Measurements from ENCODE around the gene FOXN4. TPM values are rescaled to one million over a fixed set of nuclear protein-coding genes. Genes with fewer than 3 reads are reported as not detected.

Gene FOXN4
- total RNA-seq, 2 donors from 2014 or later = not detected

DNA sequence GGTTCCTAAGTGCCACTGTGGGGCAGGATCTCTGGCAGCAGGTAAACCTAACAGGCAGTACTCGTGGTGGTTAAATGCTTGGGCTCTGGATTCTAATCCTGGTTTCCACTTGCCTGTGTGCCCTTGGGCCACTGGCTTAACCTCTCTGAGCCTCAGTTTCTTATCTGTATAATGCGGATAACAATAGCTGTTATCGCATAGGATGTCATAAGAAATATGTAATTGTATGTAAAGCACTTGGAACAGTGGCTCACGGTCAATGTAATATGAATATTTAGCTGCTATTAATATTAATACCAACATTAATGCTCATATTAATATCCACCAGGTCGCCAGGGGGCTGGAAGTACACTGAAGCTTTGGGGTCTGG, 16.8 kb downstream of the FOXN4 start:
- H3K9me3 ChIP-seq = no peaks in the 10 kb centered on the region
- peak overlapping the region; percentile 69 for H3K4me3 ChIP-seq
- no peaks in the 10 kb centered on the region for H3K27me3 ChIP-seq (replicated peaks; ENCODE audit: insufficient read depth)
- H3K27ac ChIP-seq = no peak overlapping the region
- TF ChIP-seq, protein P1, sequence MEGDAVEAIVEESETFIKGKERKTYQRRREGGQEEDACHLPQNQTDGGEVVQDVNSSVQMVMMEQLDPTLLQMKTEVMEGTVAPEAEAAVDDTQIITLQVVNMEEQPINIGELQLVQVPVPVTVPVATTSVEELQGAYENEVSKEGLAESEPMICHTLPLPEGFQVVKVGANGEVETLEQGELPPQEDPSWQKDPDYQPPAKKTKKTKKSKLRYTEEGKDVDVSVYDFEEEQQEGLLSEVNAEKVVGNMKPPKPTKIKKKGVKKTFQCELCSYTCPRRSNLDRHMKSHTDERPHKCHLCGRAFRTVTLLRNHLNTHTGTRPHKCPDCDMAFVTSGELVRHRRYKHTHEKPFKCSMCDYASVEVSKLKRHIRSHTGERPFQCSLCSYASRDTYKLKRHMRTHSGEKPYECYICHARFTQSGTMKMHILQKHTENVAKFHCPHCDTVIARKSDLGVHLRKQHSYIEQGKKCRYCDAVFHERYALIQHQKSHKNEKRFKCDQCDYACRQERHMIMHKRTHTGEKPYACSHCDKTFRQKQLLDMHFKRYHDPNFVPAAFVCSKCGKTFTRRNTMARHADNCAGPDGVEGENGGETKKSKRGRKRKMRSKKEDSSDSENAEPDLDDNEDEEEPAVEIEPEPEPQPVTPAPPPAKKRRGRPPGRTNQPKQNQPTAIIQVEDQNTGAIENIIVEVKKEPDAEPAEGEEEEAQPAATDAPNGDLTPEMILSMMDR (IDR thresholded peaks at IDR 0.05) = no peak
- peaks cover 0 to 11% of the 10 kb centered on the region in 2 donors for H3K4me1 ChIP-seq (ENCODE audit: control insufficient read depth in 1 of 2, low read depth in 2 of 2)
- DNase-seq (ENCODE audit: low spot score) (no peak), ATAC-seq (ENCODE audit: insufficient number of reproducible peaks, low FRiP score, low read depth) (no peak)
- H3K36me3 ChIP-seq = no peaks in the 10 kb centered on the region

DNA sequence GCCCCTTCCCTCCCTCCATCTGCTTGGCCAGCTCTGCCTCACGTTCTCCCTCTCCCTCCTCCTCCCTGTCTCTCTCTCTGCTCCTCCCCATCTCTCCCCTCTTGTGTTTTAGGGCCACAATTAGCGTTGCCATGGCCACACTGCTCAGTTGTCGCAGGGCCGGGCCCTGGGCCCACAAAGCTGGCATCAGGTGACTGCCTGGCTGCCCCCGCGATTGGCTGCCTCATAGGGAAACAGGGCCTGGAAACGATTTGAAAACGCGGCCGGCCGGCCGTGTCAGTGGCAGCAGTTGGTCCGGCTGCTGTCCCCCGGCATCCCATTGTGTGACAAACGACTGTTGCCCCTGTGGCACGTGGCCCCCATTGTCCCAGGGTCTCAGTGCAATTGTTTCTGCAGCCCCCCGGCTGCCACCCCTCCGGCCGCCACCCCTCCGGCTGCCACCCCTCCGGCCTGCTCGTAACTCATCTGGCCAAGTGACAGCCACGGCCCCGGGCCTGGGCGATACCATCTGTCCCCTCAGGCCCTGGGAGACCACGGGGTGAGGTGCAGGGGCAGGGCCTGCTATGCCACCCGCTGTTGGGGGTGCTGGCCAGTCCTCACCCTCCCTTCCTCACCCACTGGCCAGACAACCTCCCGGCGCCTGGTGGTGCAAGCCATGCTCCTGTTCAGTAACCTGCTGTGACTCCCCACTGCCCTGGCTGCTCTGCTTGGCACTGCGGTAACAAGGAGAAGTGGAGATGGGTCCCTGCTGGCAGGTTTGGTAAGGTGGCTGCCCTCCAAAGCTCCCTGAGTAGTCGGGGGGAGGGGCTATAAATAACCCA, 17.4 kb downstream of the FOXN4 start:
- H3K9me3 ChIP-seq = no peaks in the 10 kb centered on the region
- peak overlapping the region; percentile 69 for H3K4me3 ChIP-seq
- no peaks in the 10 kb centered on the region for H3K27me3 ChIP-seq (replicated peaks; ENCODE audit: insufficient read depth)
- no peak for DNase-seq (ENCODE audit: low spot score)
- no peaks in the 10 kb centered on the region for H3K36me3 ChIP-seq
- no peak for ATAC-seq (ENCODE audit: insufficient number of reproducible peaks, low FRiP score, low read depth)
- H3K27ac ChIP-seq = no peak overlapping the region
- TF ChIP-seq, protein P1 (IDR thresholded peaks at IDR 0.05) = no peak
- peaks cover 0 to 11% of the 10 kb centered on the region in 2 donors for H3K4me1 ChIP-seq (ENCODE audit: control insufficient read depth in 1 of 2, low read depth in 2 of 2)

GRCh38 chr12:109291117-109291516, 18.0 kb downstream of the FOXN4 start:
- peaks cover 0 to 11% of the 10 kb centered on the region in 2 donors for H3K4me1 ChIP-seq (ENCODE audit: control insufficient read depth in 1 of 2, low read depth in 2 of 2)
- H3K27ac ChIP-seq = no peak overlapping the region
- H3K27me3 ChIP-seq (replicated peaks; ENCODE audit: insufficient read depth) = no peaks in the 10 kb centered on the region
- TF ChIP-seq, protein P1 (IDR thresholded peaks at IDR 0.05) = no peak
- no peak for DNase-seq (ENCODE audit: low spot score)
- no peak for ATAC-seq (ENCODE audit: insufficient number of reproducible peaks, low FRiP score, low read depth)
- peak overlapping the region; percentile 69 for H3K4me3 ChIP-seq
- H3K36me3 ChIP-seq = no peaks in the 10 kb centered on the region
- H3K9me3 ChIP-seq = no peaks in the 10 kb centered on the region

DNA sequence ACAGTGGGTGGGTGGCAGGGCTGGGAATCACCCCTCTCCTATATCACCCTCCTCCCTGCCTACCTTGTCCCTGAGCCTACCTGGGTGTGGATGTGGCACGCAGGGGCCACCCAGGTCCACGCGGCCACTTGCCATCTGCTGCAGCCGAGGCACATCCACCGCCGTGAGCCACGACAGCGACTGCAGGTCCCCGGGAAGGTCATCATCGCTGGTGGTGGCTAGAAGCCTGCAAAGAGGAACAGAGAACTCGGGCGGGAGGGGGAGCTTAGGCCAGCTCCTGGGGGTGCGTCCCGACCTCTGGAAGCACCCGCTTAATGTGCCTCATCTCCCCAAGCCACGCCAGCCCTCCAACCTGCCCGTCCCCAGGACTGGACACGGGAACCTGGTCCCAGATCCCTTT, 19.0 kb downstream of the FOXN4 start:
- ATAC-seq (ENCODE audit: insufficient number of reproducible peaks, low FRiP score, low read depth) = no peak
- Histone ChIP-seq H3K36me3 (no peaks in the 10 kb centered on the region), H3K9me3 (no peaks in the 10 kb centered on the region), H3K4me1 (ENCODE audit: control insufficient read depth in 1 of 2, low read depth in 2 of 2) (peaks cover 0 to 11% of the 10 kb centered on the region in 2 donors), H3K27ac (no peak overlapping the region), H3K27me3 (replicated peaks; ENCODE audit: insufficient read depth) (no peaks in the 10 kb centered on the region), H3K4me3 (no peak overlapping the region)
- TF ChIP-seq, protein P1 (IDR thresholded peaks at IDR 0.05) = no peak
- DNase-seq (ENCODE audit: low spot score) = no peak

- peaks cover 0 to 11% of the 10 kb centered on the region in 2 donors for H3K4me1 ChIP-seq (ENCODE audit: control insufficient read depth in 1 of 2, low read depth in 2 of 2)
- no peaks in the 10 kb centered on the region for H3K36me3 ChIP-seq
- H3K9me3 ChIP-seq = no peaks in the 10 kb centered on the region
- ATAC-seq (ENCODE audit: insufficient number of reproducible peaks, low FRiP score, low read depth) = no peak
- TF ChIP-seq, protein P1 (IDR thresholded peaks at IDR 0.05) = no peak
- no peak for DNase-seq (ENCODE audit: low spot score)
- no peaks in the 10 kb centered on the region for H3K27me3 ChIP-seq (replicated peaks; ENCODE audit: insufficient read depth)
- no peak overlapping the region for H3K4me3 ChIP-seq
- H3K27ac ChIP-seq = no peak overlapping the region
These were observed 19.5 kb downstream of the FOXN4 start for GRCh38 chr12:109289551-109289950.

All from thoracic aorta (tissue), 2 donors.